Measurements from ENCODE around the gene C1orf94.
"Not testable (repeated sequence)": the region's sequence is repeated elsewhere in the genome, so short reads cannot be mapped to it uniquely, and the experiment has no call there.

C1orf94 gene

GRCh38 chr1:34165422-34165921 lies 11.2 kb upstream of the C1orf94 start:
- no peak for DNase-seq

GRCh38 chr1:34166191-34166624 lies 10.5 kb upstream of the C1orf94 start:
- DNase-seq, result no peak

DNA sequence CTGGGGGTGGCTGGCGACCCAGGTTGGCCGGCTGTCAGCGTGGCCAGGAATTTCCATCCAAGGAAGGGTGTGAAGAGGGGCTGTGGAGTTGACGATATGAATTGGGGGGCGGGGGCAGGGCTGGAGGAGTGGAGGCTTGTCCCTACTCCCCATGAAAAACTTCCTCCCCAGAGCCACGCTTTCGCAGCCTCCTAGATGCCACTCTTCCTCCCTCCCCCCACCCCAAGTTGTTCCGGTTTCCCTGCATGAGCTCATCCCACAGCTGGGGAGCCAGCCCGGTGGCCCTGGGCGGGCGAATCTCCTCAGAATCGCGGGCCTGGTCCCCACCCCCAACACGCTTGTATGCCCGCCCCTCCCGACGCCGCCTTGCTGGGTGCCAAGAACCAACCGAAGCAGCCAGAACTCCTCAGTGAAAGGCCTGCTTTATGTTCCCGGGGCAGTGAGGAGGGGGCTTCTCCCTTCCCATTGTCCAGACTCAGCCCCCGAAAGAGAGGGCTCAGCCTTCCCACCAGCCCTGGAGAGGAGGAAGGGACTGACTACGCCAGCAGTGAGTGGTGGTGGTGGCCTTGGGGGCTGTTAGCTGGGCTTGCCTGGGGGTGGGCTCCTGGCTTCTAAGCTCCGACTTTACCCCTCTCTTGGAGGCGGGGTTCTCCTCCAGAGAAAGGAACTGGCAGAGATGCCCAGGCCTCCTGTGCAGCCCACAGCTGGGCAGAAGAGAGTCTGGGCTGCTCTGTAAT lies 9.9 kb upstream of the C1orf94 start:
- DNase-seq, result no peak

GRCh38 chr1:34167389-34167788 lies 9.3 kb upstream of the C1orf94 start:
- DNase-seq, result no peak

- no peak for DNase-seq
Observed at GRCh38 chr1:34175744-34176143, 963 bp upstream of the C1orf94 start.

DNA sequence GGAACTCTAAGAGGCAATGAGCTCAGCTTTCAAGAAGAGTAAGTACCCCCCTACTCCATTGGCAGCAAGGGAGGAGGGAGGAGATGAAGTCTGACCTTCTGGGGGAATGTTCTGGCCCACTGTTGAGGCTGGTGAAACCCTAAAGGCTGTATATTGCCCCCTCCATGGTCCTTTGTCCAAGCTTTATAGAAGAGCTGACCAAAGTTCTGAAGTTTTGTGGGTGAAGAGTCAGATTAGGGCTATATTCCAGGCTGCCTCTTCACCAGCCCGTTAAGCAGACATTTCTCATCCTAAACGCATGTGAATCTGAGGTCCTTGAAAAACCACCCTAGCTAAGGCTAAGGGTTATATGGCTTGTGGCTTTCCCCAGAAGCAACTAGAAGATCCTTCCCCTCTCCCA lies 1.4 kb downstream of the C1orf94 start:
- no peak for DNase-seq

GRCh38 chr1:34183381-34183780 lies 6.7 kb downstream of the C1orf94 start:
- DNase-seq, result not testable (repeated sequence)

GRCh38 chr1:34186741-34187494 lies 10.2 kb downstream of the C1orf94 start:
- no peak for DNase-seq

DNA sequence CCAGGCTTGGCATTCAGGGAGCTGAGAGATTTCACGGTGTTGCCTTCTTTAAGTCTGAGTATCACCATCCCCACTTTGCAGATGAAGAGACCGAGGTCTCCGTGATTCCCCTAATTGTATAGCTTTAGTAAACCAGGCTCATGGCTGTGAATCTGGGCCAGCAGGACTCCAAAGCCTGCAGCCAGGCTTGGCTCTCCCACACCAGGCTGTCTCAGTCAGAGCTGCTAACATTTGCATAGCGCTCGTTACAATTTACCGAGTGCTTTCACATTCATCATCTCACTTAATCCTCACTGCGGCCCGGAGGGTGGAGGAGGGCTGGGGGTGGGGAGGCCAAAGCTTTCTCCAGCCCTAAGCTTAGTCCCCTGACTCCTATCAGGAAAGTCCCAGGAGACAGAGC lies 11.7 kb downstream of the C1orf94 start:
- no peak for DNase-seq

DNA sequence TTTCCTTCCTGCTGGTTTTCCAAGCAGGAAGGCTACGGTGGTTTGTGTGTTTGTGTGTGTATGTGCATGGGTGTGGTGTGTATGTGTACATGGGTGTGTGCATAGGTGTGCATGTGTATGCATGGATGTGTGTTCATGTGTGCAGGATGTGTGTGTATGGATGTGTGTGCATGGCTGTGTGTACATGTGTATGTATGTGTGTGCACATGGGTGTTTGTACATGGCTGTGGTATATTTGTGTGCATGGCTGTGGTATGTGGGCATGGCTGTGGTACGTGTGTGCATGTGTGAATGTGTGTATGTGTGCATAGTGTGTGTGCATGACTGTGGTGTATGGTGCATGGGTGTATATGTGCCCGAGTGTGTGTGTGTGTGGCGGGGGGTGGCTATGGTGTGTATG lies 12.3 kb downstream of the C1orf94 start:
- no peak for DNase-seq

- no peak for DNase-seq
Observed at GRCh38 chr1:34190692-34191091, 14.0 kb downstream of the C1orf94 start.

GRCh38 chr1:34192621-34193020 lies 15.9 kb downstream of the C1orf94 start:
- no peak for DNase-seq

- no peak for DNase-seq
Observed at GRCh38 chr1:34199927-34200326, 23.2 kb downstream of the C1orf94 start.

GRCh38 chr1:34212673-34213072 lies 36.0 kb downstream of the C1orf94 start:
- no peak for DNase-seq

DNA sequence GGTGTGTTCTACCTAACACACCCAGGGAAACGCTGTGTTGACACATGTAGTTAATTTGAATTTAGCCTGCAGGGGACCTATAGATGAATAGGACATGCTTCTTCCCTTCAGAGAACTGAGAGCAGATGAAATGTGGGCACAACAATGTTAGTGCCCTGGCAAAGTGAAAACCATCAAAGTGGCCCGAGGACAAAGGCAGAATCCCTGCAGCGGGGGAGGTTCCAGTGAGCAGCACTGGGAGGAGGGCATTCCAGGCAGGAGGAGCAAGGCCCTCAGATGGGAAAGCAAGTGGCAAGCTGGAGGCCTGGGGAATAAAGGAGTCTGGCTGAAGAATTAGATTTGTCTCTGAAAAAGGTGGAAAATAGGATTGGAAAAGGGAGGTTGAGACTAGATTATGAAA lies 37.2 kb downstream of the C1orf94 start:
- no peak for DNase-seq

GRCh38 chr1:34231441-34231840 lies 54.7 kb downstream of the C1orf94 start:
- no peak for DNase-seq

DNA sequence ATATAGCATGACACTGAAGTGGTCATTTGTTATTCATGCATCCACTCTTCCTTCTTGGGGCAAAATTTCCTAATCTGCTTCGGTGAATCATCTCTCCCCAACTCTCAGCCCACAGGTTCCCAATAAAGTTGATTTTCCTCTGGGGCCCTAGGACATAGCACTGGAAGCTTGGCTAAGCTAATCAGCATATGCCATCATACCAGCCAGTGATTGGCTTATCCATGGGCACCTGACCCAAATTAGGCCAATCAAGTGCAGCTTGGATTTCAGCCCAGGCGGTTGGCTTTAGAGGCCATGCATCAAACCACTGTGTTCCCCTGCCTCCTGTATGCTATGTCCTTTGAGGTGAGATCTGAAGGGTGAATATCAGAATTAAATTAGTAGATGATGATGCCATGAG lies 58.9 kb downstream of the C1orf94 start:
- DNase-seq, result no peak

DNA sequence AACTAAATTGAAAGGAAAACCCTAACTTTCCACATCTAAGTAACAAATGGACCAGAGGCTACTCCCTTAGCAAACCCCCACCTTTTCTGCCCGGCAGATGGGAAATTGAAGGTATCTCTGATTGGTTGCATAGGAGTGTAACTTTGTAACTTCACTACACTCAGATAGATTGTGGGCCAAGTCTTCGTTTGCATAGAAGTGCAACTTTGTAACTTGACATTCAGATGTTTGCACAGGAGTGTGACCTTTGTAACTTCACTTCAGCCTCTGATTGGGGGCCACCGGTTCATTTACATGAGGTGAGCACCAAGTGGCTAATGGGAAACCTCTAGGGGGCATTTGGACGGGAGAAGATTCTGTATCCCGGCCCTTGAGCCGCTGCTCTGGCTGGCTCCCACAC lies 59.4 kb downstream of the C1orf94 start:
- no peak for DNase-seq

DNA sequence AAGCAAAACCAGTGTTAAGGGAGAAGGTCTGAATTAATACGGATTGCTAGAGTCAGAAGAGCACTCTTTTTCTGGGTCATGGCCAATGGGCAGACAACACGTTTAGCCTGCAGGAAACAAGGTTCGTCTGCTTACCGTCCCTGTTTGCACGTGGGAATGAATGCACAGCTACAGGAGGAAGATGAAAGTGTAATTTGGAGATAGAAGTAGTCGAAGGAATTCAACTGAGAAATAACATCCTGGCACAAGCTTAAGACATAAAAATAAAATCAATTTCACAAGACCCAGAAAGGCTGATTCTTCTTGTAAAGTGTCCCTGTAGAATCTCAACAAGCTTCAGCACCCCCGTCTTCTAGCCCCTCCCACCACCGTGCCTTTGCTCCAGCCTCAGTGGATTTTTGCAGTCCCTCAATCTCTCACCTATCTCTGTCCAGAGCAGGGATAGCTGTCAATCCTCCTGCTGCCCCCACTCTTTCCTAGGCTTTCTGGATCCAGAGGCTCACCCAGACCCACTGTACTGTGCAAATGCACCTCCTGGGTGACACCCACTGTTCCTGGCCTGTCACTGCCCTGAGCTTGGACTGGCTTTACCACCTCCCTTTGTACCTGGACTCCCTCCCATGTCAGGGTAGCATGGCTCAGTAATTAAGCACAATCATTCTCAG lies 60.6 kb downstream of the C1orf94 start:
- no peak for DNase-seq

- DNase-seq, result no peak
Observed at GRCh38 chr1:34245967-34246366, 69.3 kb downstream of the C1orf94 start.

DNA sequence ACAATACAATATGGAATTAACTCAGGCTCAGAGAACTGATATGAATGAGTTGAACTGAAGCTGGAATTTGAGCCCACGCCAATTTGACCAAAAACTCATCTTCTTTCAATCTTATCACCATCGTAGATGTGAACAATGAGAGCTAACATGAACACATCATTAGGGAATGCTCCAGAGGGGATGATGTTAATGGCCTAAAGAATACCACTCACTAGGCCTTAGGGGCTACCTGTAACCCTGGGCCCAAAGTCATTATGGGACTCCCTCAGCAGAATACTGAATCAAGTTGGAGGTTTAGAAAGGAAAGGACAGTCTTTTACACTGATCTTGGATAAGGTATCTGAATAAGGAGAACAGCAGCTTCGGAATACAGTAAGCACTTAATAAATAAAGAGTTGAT lies 73.6 kb downstream of the C1orf94 start:
- DNase-seq, result no peak

DNA sequence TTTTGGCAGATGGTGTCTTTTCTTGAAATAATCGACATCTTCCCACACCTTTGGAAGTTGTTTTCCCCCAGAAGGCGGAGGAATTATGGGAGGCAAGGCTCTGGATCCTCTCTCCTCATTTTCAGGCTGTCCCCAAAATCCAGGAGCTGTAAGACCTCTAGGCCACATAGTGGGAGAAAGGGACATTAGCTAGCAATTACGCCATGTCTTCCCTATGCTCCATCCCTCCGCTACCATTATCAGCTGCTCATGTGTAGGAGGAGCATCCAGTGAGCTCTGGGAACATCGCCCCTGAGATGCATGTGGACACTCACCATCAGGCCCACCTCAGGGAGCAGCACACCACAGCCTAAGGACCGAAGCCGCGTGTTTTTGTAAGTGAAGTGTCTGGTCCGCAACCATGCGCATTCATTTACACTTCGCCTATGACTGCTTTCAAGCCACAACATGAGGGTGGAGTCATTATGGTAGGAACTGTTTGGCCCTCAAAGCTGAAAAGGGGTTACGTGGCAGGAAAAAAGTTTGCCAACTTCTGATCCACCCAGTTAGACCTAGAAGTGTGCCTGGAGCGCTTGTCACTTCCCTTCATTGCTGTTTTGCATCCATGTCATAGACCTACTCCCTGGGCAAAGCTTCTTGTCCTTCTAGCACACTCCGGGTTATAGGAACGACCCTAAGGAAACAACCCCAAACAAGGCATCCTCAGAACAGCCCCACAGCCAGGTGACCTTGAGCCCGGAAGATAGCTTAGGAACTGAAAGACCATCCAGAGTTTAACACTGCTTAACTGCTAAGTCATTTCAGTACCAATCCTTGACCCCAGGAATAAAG lies 85.5 kb downstream of the C1orf94 start:
- DNase-seq, result no peak

GRCh38 chr1:34262921-34263320 lies 86.2 kb downstream of the C1orf94 start:
- no peak for DNase-seq
